ENCODE data around the gene WDFY4. TPM values are rescaled to one million over a fixed set of nuclear protein-coding genes. Genes with fewer than 3 reads are reported as not detected.

WDFY4 gene
- total and polyA plus RNA-seq, 2 of the 4 experiments (the other 2 are of a cell fraction), result not detected

DNA sequence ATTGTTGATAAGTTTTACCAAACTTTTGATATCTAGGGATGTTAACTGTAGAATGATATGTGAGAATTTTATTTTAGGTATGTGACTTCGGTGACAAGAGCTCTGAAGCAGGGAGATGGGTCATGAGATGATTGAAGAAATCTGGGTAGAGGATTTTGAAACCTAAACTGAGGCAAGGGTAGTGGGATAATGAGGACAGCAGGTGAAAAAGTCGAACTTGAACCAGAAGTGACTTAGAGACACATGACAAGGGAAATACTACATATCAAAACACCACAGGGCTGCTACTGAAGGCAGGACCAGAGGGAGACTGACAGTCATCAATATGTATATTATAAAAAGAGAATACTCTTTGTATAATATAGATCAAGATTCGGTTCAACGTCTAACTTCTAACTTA, 113.2 kb downstream of the WDFY4 start:
- ChIA-PET POLR2A (ENCODE audit: unreplicated experiment) (no interaction called here), CTCF (no interaction called here)
- Histone ChIP-seq H4K20me1 (ENCODE audit: insufficient read depth, low read length) (no peaks in the 10 kb centered on the region), H3K4me1 (ENCODE audit: control insufficient read depth, insufficient read depth, low read length) (no peaks in the 10 kb centered on the region), H3K36me3 (ENCODE audit: control insufficient read depth, insufficient read depth, low read length) (no peaks in the 10 kb centered on the region), H3K14ac (replicated peaks; ENCODE audit: low read depth, low read length) (no peak overlapping the region), H3K27me3 (ENCODE audit: control insufficient read depth, insufficient read depth, low read length) (peaks cover 4% of the 10 kb centered on the region), H2AK9ac (replicated peaks; ENCODE audit: low read depth, low read length, poor library complexity) (no peak overlapping the region), H2AFZ (replicated peaks; ENCODE audit: low read length, poor library complexity) (no peak overlapping the region), H2BK120ac (ENCODE audit: low read depth, low read length) (no peak overlapping the region), H2AK5ac (ENCODE audit: low read depth, low read length) (no peak overlapping the region), H4K5ac (ENCODE audit: low read depth, low read length) (no peak overlapping the region), H4K8ac (ENCODE audit: low read depth in 2 of 2, low read length in 2 of 2) (no peak overlapping the region), H2BK15ac (ENCODE audit: low read depth, low read length) (no peak overlapping the region), H3K27ac (ENCODE audit: insufficient read depth, low read length) (no peak overlapping the region), H2BK20ac (ENCODE audit: low read depth, low read length) (no peak overlapping the region), H2BK5ac (ENCODE audit: low read depth, low read length, poor library complexity, severe bottlenecking) (no peak overlapping the region), H3K4ac (ENCODE audit: low read depth, low read length) (no peak overlapping the region), H3K4me2 (ENCODE audit: low read depth, low read length) (no peak overlapping the region), H3K4me3 (ENCODE audit: insufficient read depth, low read depth, low read length) (no peak overlapping the region), H3K18ac (ENCODE audit: low read depth, low read length) (no peak overlapping the region), H4K91ac (ENCODE audit: insufficient read depth, low read depth, low read length) (no peak overlapping the region), H3K9me1 (ENCODE audit: insufficient read depth, low read length) (no peaks in the 10 kb centered on the region), H3K9me3 (ENCODE audit: control insufficient read depth, insufficient read depth, low read length) (no peaks in the 10 kb centered on the region), H3K9ac (ENCODE audit: low read depth, low read length) (no peak overlapping the region), H3K23ac (ENCODE audit: low read depth, low read length) (no peak overlapping the region), H3K56ac (ENCODE audit: extremely low read depth, insufficient read depth, low read length) (no peak overlapping the region), H3K79me1 (ENCODE audit: low read depth in 1 of 2, low read length in 2 of 2) (no peaks in the 10 kb centered on the region)
- in situ Hi-C loops (cut with MboI; ENCODE audit: low sequenced_read_pairs) (no loop called here), intact Hi-C loops (cut with micrococcal nuclease) (no loop called here), dilution Hi-C loops (cut with HindIII; ENCODE audit: low sequenced_read_pairs, unreplicated experiment) (no loop called here)
- BruUV-seq (replicated peaks), result no TSS peak
- no peak for TF ChIP-seq MAZ (IDR thresholded peaks at IDR 0.05; ENCODE audit: borderline replicate concordance, low read depth, low read length)
- TF ChIP-seq CHD1 (IDR thresholded peaks at IDR 0.05; ENCODE audit: low read depth, low read length), result no peak
- TF ChIP-seq MAFK (IDR thresholded peaks at IDR 0.05; ENCODE audit: low read depth, low read length), result no peak
- no peak for TF ChIP-seq NFE2L2 (IDR thresholded peaks at IDR 0.05; ENCODE audit: low read depth, low read length)
- TF ChIP-seq, protein P1, sequence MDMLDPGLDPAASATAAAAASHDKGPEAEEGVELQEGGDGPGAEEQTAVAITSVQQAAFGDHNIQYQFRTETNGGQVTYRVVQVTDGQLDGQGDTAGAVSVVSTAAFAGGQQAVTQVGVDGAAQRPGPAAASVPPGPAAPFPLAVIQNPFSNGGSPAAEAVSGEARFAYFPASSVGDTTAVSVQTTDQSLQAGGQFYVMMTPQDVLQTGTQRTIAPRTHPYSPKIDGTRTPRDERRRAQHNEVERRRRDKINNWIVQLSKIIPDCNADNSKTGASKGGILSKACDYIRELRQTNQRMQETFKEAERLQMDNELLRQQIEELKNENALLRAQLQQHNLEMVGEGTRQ (IDR thresholded peaks at IDR 0.05; ENCODE audit: low read depth, low read length), result no peak
- TF ChIP-seq SMC3 (IDR thresholded peaks at IDR 0.05; ENCODE audit: low read depth, low read length), result no peak
- TF ChIP-seq MXI1 (IDR thresholded peaks at IDR 0.05; ENCODE audit: borderline replicate concordance, low read depth, low read length), result no peak
- no peak for TF ChIP-seq CEBPB (IDR thresholded peaks at IDR 0.05; ENCODE audit: low read depth, low read length)
- no peak for TF ChIP-seq FOS (IDR thresholded peaks at IDR 0.05; ENCODE audit: low read depth, low read length)
- TF ChIP-seq, protein P2, sequence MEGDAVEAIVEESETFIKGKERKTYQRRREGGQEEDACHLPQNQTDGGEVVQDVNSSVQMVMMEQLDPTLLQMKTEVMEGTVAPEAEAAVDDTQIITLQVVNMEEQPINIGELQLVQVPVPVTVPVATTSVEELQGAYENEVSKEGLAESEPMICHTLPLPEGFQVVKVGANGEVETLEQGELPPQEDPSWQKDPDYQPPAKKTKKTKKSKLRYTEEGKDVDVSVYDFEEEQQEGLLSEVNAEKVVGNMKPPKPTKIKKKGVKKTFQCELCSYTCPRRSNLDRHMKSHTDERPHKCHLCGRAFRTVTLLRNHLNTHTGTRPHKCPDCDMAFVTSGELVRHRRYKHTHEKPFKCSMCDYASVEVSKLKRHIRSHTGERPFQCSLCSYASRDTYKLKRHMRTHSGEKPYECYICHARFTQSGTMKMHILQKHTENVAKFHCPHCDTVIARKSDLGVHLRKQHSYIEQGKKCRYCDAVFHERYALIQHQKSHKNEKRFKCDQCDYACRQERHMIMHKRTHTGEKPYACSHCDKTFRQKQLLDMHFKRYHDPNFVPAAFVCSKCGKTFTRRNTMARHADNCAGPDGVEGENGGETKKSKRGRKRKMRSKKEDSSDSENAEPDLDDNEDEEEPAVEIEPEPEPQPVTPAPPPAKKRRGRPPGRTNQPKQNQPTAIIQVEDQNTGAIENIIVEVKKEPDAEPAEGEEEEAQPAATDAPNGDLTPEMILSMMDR (conservative IDR thresholded peaks at IDR 0.05; ENCODE audit: low read depth, low read length), result no peak
- no peak for TF ChIP-seq RFX5 (IDR thresholded peaks at IDR 0.05; ENCODE audit: low read depth, low read length)
- ATAC-seq (ENCODE audit: low read depth) (no peak), DNase-seq (no peak)
- WGBS, 2 experiments (ENCODE audit: extremely low coverage in 2 of 2, insufficient read length in 1 of 2), result 17% methylated on average over 1 of the region's 4 CpGs; no CpG with 5 or more reads in 1 of the 2 experiments

Data from IMR-90 (cell line).